Esophagus muscularis mucosa (tissue), 4 donors: ENCODE results near the gene PRR12. TPM values are rescaled to one million over a fixed set of nuclear protein-coding genes. Genes with fewer than 3 reads are reported as not detected.

ENCODE experiments used
- DNase-seq: peaks from one replicate; pipeline ENCODE4 v3.0.0-alpha.2; 2017; ENCODE audit errors: extremely low spot score
- H3K27ac ChIP-seq, 4 donors: fragments of 200-600 bp; sonication (generic); replicated peaks in 1 of 4; 1 replicate in 3 of 4; 2 replicates in 1 of 4; pipeline ENCODE4 v1.5.1; 2016 to 2019; ENCODE audit warnings: mild to moderate bottlenecking in 1 of 4
- H3K27me3 ChIP-seq, 4 donors: fragments of 200-600 bp; sonication (generic); one replicate each; pipeline versions ENCODE4 v1.5.1 to v1.6.0; 2016 to 2019
- H3K36me3 ChIP-seq, 4 donors: fragments of 200-600 bp; sonication (generic); one replicate each; pipeline ENCODE4 v1.5.1; 2016 to 2019
- H3K4me1 ChIP-seq, 4 donors: fragments of 200-600 bp; sonication (generic); one replicate each; pipeline ENCODE4 v1.5.1; 2016 to 2019
- H3K4me3 ChIP-seq, 4 donors: fragments of 200-600 bp; sonication (generic); 1 replicate in 2 of 4; 2 replicates in 2 of 4; pipeline ENCODE4 v1.5.1; 2016 to 2019; ENCODE audit warnings: mild to moderate bottlenecking in 4 of 4, moderate library complexity in 1 of 4
- H3K9me3 ChIP-seq, 4 donors: fragments of 200-600 bp; sonication (generic); 1 replicate in 3 of 4; 2 replicates in 1 of 4; pipeline ENCODE4 v1.5.1; 2016 to 2019
- EP300 ChIP-seq: sonication (generic); formaldehyde crosslinking; IDR thresholded peaks from one replicate; pipeline ENCODE4 v1.6.1; 2017; ENCODE audit warnings: antibody characterized with exemption
- POLR2AphosphoS5 ChIP-seq, 2 donors: sonication (generic); formaldehyde crosslinking; IDR thresholded peaks; one replicate each; pipeline ENCODE4 v1.6.1; 2017; ENCODE audit warnings: antibody characterized with exemption in 2 of 2
- WGBS: methylation state at CpG from one replicate; pipeline ENCODE4 v1.1.5; 2018; 5-methylcytosine and 5-hydroxymethylcytosine counted together
- intact Hi-C: fragments of 100-400 bp; cut with DNase I; formaldehyde crosslinking; loops from one replicate; pipeline ENCODE4 v1.15.1; 2023
- small RNA-seq, 3 donors: library from RNA; depleted of rRNA; stranded (forward); fragments of <200 nt; gene quantifications; one replicate each; pipeline ENCODE3, GENCODE V24; 2016
- total RNA-seq, 4 donors: library from RNA; depleted of rRNA; stranded (reverse); fragments of >200 nt; gene quantifications; one replicate each; pipeline versions ENCODE4 v1.1.0 to v1.2.1, GENCODE V29; 2016
- TF ChIP-seq, protein P1 (sequence below), 3 experiments: fragments of 200-600 bp in 2 of 3; fragments of 450-650 bp in 1 of 3; sonication (generic) in 2 of 3; IDR thresholded peaks; one replicate each; pipeline ENCODE4 v1.5.1; 2017 to 2019; ENCODE audit warnings: antibody characterized with exemption in 3 of 3, mild to moderate bottlenecking in 2 of 3, moderate library complexity in 1 of 3

Gene PRR12
- total RNA-seq, 4 donors from 2014 or later, result 9.4 to 29.1 (median 16.3) TPM

DNA sequence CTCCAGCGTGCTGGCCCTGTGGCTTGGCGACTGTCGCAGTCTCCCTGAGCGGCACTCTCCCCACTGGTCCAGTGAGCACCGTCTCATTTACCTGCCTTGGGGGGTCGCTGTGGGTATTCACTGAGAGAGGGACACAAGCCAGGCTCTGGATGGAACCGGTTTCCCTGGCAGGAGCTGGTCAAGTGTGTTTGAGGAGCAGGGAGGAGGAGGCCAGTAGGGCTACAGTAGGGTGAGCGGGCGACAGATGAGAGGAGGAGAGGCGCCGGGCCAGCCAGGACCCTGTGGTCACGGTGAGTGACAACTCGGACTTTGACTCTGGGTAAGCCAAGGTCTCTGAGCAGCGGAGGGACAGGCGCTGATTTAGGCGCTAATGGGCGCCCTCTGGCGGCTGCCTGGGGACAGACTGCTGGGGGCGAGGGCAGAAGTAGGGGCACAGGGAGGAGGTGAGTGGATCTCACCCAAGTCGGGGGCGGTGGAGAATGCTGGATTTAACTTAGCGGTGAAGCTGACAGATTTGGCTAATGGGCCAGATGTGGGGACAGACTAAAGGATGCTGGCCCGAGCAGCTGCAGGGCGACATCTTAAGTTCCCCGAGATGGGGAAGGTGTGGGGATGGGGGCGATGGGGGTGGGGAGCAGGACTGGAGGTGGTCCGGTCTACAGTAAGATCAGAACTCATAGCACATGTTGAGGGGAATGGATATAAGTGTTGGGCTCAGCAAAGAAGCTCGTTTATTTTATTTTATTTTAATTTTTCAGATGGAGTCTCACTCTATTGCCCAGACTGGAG, 81.3 kb downstream of the PRR12 start:
- TF ChIP-seq, protein P1, sequence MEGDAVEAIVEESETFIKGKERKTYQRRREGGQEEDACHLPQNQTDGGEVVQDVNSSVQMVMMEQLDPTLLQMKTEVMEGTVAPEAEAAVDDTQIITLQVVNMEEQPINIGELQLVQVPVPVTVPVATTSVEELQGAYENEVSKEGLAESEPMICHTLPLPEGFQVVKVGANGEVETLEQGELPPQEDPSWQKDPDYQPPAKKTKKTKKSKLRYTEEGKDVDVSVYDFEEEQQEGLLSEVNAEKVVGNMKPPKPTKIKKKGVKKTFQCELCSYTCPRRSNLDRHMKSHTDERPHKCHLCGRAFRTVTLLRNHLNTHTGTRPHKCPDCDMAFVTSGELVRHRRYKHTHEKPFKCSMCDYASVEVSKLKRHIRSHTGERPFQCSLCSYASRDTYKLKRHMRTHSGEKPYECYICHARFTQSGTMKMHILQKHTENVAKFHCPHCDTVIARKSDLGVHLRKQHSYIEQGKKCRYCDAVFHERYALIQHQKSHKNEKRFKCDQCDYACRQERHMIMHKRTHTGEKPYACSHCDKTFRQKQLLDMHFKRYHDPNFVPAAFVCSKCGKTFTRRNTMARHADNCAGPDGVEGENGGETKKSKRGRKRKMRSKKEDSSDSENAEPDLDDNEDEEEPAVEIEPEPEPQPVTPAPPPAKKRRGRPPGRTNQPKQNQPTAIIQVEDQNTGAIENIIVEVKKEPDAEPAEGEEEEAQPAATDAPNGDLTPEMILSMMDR (IDR thresholded peaks at IDR 0.05), result peak; percentile 81 to 97 (median 83)
- TF ChIP-seq POLR2AphosphoS5 (IDR thresholded peaks at IDR 0.05) (peak in 1 of 2 donors; percentile 64), EP300 (no peak)
- intact Hi-C loops, result loop anchor here (5.0 kb wide), 1 partner anchor 100 kb away; no protein-coding TSS in a partner anchor
- DNase-seq, result no peak
- Histone ChIP-seq H3K9me3 (no peaks in the 10 kb centered on the region), H3K36me3 (peaks cover 0 to 29% (median 9%) of the 10 kb centered on the region in 4 donors), H3K4me1 (peaks cover 10 to 21% (median 17%) of the 10 kb centered on the region in 4 donors), H3K27ac (peak overlapping the region in 3 of 4 donors; percentile 48 to 60 (median 50)), H3K4me3 (peak overlapping the region in 1 of 4 donors; percentile 27), H3K27me3 (no peaks in the 10 kb centered on the region)
- WGBS, result 30% methylated on average over 26 of the region's 28 CpGs

Small RNA genes within 50 kb of the gene (small RNA-seq; reads per million reads assigned to genes)
- gene RF00019, result 0 reads per million in 3 donors

Other genes with a start within 250 kb of the PRR12 start
- gene TEAD2, start 228.8 kb upstream of the PRR12 start, total RNA-seq, result 10 to 100 TPM; 40.7 to 73.2 (median 60.5) TPM
- gene DKKL1, start 227.3 kb upstream of the PRR12 start, total RNA-seq, result under 1 TPM in 3 of 4 donors, not detected in 1; 0.40 to 0.83 (median 0.83) TPM
- gene KASH5, start 202.9 kb upstream of the PRR12 start, total RNA-seq, result not detected
- gene PTH2, start 167.7 kb upstream of the PRR12 start, total RNA-seq, result not detected
- not detected for gene GFY, start 165.8 kb upstream of the PRR12 start, total RNA-seq
- 1 to 10 TPM in 2 of 4 donors, under 1 TPM in 2; 0.83 to 5.2 (median 1.3) TPM for gene SLC17A7, start 149.7 kb upstream of the PRR12 start, total RNA-seq
- gene PIH1D1, start 139.4 kb upstream of the PRR12 start, total RNA-seq, result 10 to 100 TPM; 73.6 to 84.0 (median 78.4) TPM
- gene ALDH16A1, start 138.0 kb upstream of the PRR12 start, total RNA-seq, result 10 to 100 TPM; 22.1 to 29.1 (median 26.2) TPM
- gene FLT3LG, start 117.0 kb upstream of the PRR12 start, total RNA-seq, result 10 to 100 TPM in 2 of 4 donors, 1 to 10 TPM in 2; 5.5 to 11.5 (median 10.4) TPM
- gene RPL13A, start 103.6 kb upstream of the PRR12 start, total RNA-seq, result 1,000 to 10,000 TPM; 1,843 to 3,096 (median 2,688) TPM
- gene RPS11, start 94.7 kb upstream of the PRR12 start, total RNA-seq, result 1,000 to 10,000 TPM; 1,719 to 5,089 (median 3,692) TPM
- 100 to 1,000 TPM; 108 to 234 (median 170) TPM for gene FCGRT, start 78.5 kb upstream of the PRR12 start, total RNA-seq
- 10 to 100 TPM in 3 of 4 donors, 1 to 10 TPM in 1; 9.8 to 22.4 (median 18.0) TPM for gene RCN3, start 63.2 kb upstream of the PRR12 start, total RNA-seq
- 10 to 100 TPM; 51.0 to 71.6 (median 59.2) TPM for gene NOSIP, start 10.6 kb upstream of the PRR12 start, total RNA-seq
- 1 to 10 TPM in 2 of 4 donors, under 1 TPM in 1, not detected in 1; 0.17 to 2.5 (median 1.6) TPM for gene PRRG2, start 9.9 kb upstream of the PRR12 start, total RNA-seq
- gene RRAS, start 49.0 kb downstream of the PRR12 start, total RNA-seq, result 100 to 1,000 TPM; 134 to 205 (median 187) TPM
- gene SCAF1, start 51.0 kb downstream of the PRR12 start, total RNA-seq, result 10 to 100 TPM; 19.2 to 50.9 (median 30.9) TPM
- gene IRF3, start 74.7 kb downstream of the PRR12 start, total RNA-seq, result 10 to 100 TPM; 38.8 to 61.7 (median 56.7) TPM
- 1 to 10 TPM; 4.2 to 9.9 (median 6.0) TPM for gene BCL2L12, start 74.8 kb downstream of the PRR12 start, total RNA-seq
- gene PRMT1, start 86.1 kb downstream of the PRR12 start, total RNA-seq, result 100 to 1,000 TPM; 102 to 191 (median 144) TPM
- gene ADM5, start 98.4 kb downstream of the PRR12 start, total RNA-seq, result 1 to 10 TPM in 3 of 4 donors, under 1 TPM in 1; 0.83 to 4.1 (median 2.5) TPM
- gene CPT1C, start 99.9 kb downstream of the PRR12 start, total RNA-seq, result 1 to 10 TPM; 2.7 to 6.6 (median 3.9) TPM
- gene TSKS, start 172.1 kb downstream of the PRR12 start, total RNA-seq, result under 1 TPM in 1 of 4 donors, not detected in 3; 0.57 TPM
- 100 to 1,000 TPM in 1 of 4 donors, 10 to 100 TPM in 3; 56.9 to 114 (median 87.8) TPM for gene AP2A1, start 175.8 kb downstream of the PRR12 start, total RNA-seq
- gene FUZ, start 222.1 kb downstream of the PRR12 start, total RNA-seq, result 10 to 100 TPM; 14.1 to 38.0 (median 23.4) TPM
- gene MED25, start 227.1 kb downstream of the PRR12 start, total RNA-seq, result 10 to 100 TPM; 22.5 to 36.0 (median 34.1) TPM